Mucosa of rectum (tissue), 2 donors: ENCODE results near the gene LTA4H.

ENCODE experiments used
- H3K27ac ChIP-seq, 2 donors: one replicate each; pipeline ENCODE4 v1.7.0; 2013; ENCODE audit warnings: inconsistent platforms in 2 of 2, low read depth in 2 of 2, low read length in 2 of 2
- H3K27me3 ChIP-seq, 2 donors: one replicate each; pipeline ENCODE4 v1.7.0; 2013; ENCODE audit warnings: low read length in 2 of 2; ENCODE audit not compliant: control insufficient read depth in 2 of 2, insufficient read depth in 2 of 2
- H3K36me3 ChIP-seq, 2 donors: one replicate each; pipeline ENCODE4 v1.7.0; 2013; ENCODE audit warnings: low read length in 2 of 2; ENCODE audit not compliant: control insufficient read depth in 2 of 2, insufficient read depth in 2 of 2
- H3K4me1 ChIP-seq, 2 donors: one replicate each; pipeline ENCODE4 v1.7.0; 2013; ENCODE audit warnings: low read length in 2 of 2, mild to moderate bottlenecking in 1 of 2; ENCODE audit not compliant: control insufficient read depth in 2 of 2, insufficient read depth in 2 of 2
- H3K4me3 ChIP-seq, 2 donors: one replicate each; pipeline ENCODE4 v1.7.0; 2013; ENCODE audit warnings: low read length in 2 of 2
- H3K9ac ChIP-seq, 2 donors: one replicate each; pipeline ENCODE4 v1.7.0; 2013; ENCODE audit warnings: low read length in 2 of 2, low read depth in 1 of 2, mild to moderate bottlenecking in 1 of 2
- H3K9me3 ChIP-seq, 2 donors: one replicate each; pipeline ENCODE4 v1.7.0; 2013; ENCODE audit warnings: low read length in 2 of 2; ENCODE audit not compliant: control insufficient read depth in 2 of 2
- donor health status: healthy.
- donor health status: Normal muscosa, but diverticular disease.

The LTA4H gene

DNA sequence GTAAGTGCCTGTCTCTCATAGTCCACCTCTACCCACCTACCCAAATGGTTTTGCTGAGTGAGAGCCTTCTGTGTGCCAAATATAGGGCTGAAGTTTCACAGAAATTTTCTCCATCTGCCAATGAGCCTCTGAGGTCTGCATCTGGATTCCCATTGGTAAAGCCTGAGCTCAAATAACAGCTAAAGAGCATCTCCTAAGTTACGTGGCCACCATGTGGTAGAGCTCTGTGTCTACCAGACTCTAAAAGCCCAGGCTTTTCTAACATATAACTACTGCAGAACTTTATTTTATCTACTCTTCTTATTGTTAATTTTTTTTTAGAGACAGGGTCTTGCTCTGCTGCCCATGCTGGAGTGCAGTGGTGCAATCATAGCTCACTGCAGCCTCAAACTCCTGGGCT lies 76.3 kb downstream of the LTA4H start:
- Histone ChIP-seq H3K9ac (no peak overlapping the region), H3K4me3 (no peak overlapping the region), H3K4me1 (no peaks in the 10 kb centered on the region), H3K27ac (no peak overlapping the region), H3K9me3 (no peaks in the 10 kb centered on the region), H3K27me3 (no peaks in the 10 kb centered on the region), H3K36me3 (no peaks in the 10 kb centered on the region)

DNA sequence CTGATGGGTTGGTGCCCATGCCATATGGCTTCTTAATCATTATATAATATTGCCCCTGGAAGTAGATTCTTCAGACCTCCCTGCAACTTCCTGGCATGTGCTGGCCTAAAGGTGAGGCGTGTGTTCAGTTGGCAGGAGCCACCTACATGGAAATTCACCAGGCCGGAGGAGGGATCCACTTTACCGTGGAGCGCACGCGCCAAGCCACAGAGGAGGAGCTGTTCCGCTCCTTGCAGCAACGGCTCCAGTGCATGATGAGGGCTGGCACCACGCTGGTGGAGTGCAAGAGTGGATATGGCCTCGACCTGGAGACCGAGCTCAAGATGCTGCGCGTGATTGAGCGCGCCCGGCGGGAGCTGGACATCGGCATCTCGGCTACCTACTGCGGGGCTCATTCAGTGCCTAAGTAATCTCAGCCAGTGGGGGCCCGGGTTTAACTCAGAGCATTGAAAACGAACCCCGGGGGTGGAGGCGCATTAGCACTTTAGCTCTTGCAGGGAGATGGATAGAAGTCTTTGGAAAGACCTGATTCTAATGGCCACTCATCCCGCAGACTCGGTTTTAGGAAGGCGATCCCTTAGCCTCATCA lies 78.7 kb downstream of the LTA4H start:
- Histone ChIP-seq H3K27me3 (no peaks in the 10 kb centered on the region), H3K27ac (no peak overlapping the region), H3K4me1 (no peaks in the 10 kb centered on the region), H3K36me3 (no peaks in the 10 kb centered on the region), H3K9ac (no peak overlapping the region), H3K9me3 (no peaks in the 10 kb centered on the region), H3K4me3 (no peak overlapping the region)

- H3K9ac ChIP-seq = no peak overlapping the region
- no peaks in the 10 kb centered on the region for H3K4me1 ChIP-seq
- H3K4me3 ChIP-seq = no peak overlapping the region
- no peaks in the 10 kb centered on the region for H3K27me3 ChIP-seq
- H3K27ac ChIP-seq = no peak overlapping the region
- no peaks in the 10 kb centered on the region for H3K36me3 ChIP-seq
- no peaks in the 10 kb centered on the region for H3K9me3 ChIP-seq
Observed at GRCh38 chr12:95955549-95956159, 79.7 kb downstream of the LTA4H start.

DNA sequence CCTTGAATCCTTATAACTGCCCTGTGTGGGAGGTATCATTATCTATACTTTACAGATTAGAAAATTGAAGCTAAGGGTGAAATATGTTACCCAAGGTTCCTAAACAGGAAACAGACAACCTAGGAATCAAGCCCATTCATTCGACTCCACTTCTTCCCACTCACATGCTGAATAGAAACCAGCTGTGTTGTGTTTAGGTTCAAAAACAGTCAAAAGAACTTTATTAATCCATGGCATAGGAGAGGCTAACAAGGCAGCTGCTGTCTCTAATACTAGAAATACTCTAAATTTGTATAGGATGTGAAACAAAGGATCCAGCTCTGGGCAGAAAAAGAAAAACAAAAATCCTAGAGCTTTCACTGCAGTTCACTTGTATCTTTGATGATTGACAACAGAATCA lies 82.4 kb downstream of the LTA4H start:
- no peak overlapping the region for H3K4me3 ChIP-seq
- no peaks in the 10 kb centered on the region for H3K9me3 ChIP-seq

DNA sequence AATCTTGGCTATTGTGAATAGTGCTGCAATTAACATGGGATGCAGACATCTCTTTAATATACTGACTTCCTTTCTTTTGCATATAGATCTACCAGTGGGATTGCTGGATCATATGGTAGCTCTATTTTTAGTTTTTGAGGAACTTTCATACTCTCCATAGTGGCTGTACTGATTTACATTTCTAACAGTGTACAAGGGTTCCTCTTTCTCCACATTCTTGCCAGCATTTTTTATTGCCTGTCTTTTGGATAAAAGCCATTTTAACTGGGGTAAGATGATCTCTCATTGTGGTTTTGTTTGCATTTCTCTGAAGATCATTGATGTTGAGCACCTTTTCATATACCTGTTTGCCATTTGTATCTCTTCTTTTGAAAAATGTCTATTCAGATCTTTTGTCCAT lies 83.9 kb downstream of the LTA4H start:
- H3K4me3 ChIP-seq = no peak overlapping the region
- no peak overlapping the region for H3K9ac ChIP-seq
- H3K4me1 ChIP-seq = no peaks in the 10 kb centered on the region
- H3K27me3 ChIP-seq = no peaks in the 10 kb centered on the region
- no peaks in the 10 kb centered on the region for H3K9me3 ChIP-seq
- no peaks in the 10 kb centered on the region for H3K36me3 ChIP-seq
- H3K27ac ChIP-seq = no peak overlapping the region

More for the DNA sequence above, 82.4 kb downstream of the LTA4H start:
- Histone ChIP-seq H3K36me3 (no peaks in the 10 kb centered on the region), H3K27me3 (no peaks in the 10 kb centered on the region), H3K4me1 (no peaks in the 10 kb centered on the region), H3K27ac (no peak overlapping the region), H3K9ac (no peak overlapping the region)
